ENCODE data around the gene RNPS1.

- no peak for TF ChIP-seq CTCF (conservative IDR thresholded peaks at IDR 0.05; ENCODE audit: low read depth in 2 of 2)
- no peak for TF ChIP-seq EZH2 (IDR thresholded peaks at IDR 0.05; ENCODE audit: low read depth, unreplicated experiment)
- TF ChIP-seq POLR2AphosphoS5 (IDR thresholded peaks at IDR 0.05; ENCODE audit: low read depth) = no peak
- TF ChIP-seq EZH2phosphoT487 (IDR thresholded peaks at IDR 0.05; ENCODE audit: unreplicated experiment) = no peak
- TF ChIP-seq ZNF114 (CRISPR knock-in tag; IDR thresholded peaks at IDR 0.05) = no peak
- TF ChIP-seq REST (IDR thresholded peaks at IDR 0.05; ENCODE audit: unreplicated experiment) = no peak
- TF ChIP-seq CREB1 (CRISPR knock-in tag; IDR thresholded peaks at IDR 0.05; ENCODE audit: low read depth) = no peak
These were observed 30.8 kb downstream of the RNPS1 start for GRCh38 chr16:2237102-2237482.

Measured in GM23338 (cell line).